AG10803 (cell line): ENCODE results near the gene CHAC1.

Experiments
- DNase-seq: peaks from one replicate; pipeline ENCODE4 v3.0.0; 2010; ENCODE audit warnings: low read depth
- H3K4me3 ChIP-seq: 2 replicates; pipeline ENCODE4 v1.5.1; 2011; ENCODE audit warnings: mild to moderate bottlenecking, low read length, control low read depth
- TF ChIP-seq, protein P1 (sequence below): conservative IDR thresholded peaks from 2 replicates; pipeline ENCODE4 v1.5.1; 2011; ENCODE audit warnings: mild to moderate bottlenecking, low read length, control low read depth, inconsistent platforms

Gene CHAC1

DNA sequence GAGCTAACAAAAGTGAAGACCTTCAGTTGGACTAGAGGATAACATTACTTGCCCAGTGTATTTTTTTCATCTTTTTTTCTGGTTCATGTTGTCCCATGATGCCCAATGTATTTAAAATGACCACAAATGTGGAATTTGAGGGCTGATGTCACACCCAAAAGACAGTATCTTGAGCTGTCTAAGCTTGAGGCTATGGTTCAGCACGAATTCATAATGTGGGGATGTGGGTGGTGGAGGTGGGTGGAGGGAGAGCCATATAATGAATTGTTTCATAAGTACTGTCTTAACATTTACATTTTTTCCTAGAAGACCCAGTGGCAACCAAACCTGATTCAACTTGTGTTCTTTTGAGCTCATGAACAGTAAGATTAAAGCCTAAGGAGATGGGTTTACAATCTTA, 37.5 kb downstream of the CHAC1 start:
- no peak for DNase-seq
- TF ChIP-seq, protein P1, sequence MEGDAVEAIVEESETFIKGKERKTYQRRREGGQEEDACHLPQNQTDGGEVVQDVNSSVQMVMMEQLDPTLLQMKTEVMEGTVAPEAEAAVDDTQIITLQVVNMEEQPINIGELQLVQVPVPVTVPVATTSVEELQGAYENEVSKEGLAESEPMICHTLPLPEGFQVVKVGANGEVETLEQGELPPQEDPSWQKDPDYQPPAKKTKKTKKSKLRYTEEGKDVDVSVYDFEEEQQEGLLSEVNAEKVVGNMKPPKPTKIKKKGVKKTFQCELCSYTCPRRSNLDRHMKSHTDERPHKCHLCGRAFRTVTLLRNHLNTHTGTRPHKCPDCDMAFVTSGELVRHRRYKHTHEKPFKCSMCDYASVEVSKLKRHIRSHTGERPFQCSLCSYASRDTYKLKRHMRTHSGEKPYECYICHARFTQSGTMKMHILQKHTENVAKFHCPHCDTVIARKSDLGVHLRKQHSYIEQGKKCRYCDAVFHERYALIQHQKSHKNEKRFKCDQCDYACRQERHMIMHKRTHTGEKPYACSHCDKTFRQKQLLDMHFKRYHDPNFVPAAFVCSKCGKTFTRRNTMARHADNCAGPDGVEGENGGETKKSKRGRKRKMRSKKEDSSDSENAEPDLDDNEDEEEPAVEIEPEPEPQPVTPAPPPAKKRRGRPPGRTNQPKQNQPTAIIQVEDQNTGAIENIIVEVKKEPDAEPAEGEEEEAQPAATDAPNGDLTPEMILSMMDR, result no peak
- H3K4me3 ChIP-seq, result no peak overlapping the region

DNA sequence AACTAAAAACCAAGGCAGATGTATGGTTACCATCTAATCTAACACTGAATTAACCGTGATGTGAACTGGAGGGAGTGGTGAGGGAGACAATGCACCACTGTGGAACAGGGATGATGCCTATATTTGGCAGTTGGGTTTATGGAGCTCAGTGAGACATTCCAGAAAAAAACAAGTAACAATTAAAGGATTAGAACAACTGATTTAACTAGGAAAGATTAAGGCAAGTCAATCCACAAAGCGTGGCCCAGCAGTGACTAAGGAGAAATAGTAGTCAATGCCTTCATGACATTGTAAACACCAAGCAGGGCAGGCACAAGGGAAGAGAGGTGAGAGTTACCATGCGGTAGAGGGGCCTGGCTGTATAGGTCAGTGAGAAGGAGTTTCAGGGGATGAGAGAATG, 38.1 kb downstream of the CHAC1 start:
- no peak for DNase-seq
- TF ChIP-seq, protein P1, result no peak
- H3K4me3 ChIP-seq, result no peak overlapping the region

DNA sequence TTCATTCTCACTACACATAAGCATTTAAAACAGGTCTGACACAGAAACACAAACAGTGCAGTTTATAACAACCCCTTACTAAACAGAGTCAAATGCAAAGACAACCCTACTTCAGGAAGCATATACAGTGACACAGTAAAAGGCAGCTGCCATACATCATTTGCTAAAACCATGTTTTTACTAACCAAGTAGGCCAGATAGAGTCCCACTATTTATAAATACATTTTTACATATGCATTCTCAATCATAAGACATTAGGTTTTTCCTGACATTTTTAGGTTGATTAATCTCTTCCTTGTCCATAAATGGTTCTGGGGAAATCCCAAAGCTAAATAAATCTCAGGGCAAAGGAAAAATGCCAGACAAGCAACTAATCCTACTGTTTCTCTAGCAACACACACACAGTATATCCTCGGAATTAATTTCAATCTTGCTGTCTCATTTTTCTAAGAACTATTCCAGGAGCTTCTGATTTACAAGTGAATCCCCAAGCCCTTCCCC, 39.0 kb downstream of the CHAC1 start:
- H3K4me3 ChIP-seq, result no peak overlapping the region
- TF ChIP-seq, protein P1, result no peak
- peak; percentile 30 for DNase-seq

DNA sequence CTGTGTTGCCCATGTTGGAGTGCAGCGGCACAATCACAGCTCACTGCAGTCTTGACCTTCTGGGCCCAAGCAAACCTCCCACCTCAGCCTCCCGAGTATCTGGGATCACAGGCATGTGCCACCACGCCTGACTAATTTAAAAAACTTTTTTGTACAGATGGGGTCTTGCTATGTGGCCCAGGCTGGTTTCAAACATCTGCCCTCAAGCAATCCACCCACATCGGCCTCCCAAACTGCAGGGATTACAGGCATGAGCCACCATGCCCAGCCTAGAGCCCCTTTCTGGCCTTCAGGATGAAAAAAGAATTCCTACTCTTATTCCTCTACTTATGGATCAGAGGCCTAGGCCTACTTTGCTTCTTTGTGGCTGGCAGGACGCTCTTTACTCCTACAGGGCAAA, 39.6 kb downstream of the CHAC1 start:
- TF ChIP-seq, protein P1, result no peak
- no peak overlapping the region for H3K4me3 ChIP-seq
- no peak for DNase-seq

DNA sequence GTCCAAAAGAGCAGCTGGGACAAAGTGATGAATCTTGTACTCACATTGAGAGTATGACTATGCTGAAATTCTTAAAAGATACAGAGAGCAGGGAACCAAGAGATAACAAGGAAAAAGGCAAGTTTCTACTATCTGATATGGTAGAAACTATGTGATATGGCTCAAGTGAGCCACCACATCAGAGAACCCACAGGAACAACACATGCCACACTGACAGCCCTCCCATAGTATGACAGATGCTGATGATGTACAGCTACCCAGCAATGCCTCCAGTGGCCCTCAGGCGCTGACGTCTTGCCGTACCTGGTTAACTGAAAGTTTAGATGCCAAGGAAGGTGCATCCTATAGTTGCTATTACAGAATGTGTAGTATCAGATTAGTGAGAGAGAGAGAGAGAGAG, 42.4 kb downstream of the CHAC1 start:
- TF ChIP-seq, protein P1, result no peak
- no peak for DNase-seq
- no peak overlapping the region for H3K4me3 ChIP-seq

DNA sequence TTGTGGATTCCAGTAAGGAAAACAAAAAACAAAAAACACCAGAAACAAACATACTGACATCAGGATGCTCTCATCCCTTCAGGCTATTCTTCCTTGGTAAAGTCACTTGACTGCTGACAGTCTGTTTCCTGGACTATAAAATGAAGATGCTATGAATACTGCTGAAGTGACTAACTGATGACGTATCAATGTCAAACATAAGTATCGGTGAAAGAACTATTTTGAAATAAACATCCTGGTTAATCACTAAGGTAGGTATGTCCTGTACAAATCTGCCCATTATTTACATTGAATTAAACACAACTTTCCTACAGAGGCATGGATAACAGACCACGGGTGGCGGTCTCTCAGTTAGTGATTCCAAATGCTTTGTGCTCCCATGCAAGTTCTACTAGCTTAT, 45.9 kb downstream of the CHAC1 start:
- TF ChIP-seq, protein P1, result no peak
- DNase-seq, result peak; percentile 70
- H3K4me3 ChIP-seq, result no peak overlapping the region

DNA sequence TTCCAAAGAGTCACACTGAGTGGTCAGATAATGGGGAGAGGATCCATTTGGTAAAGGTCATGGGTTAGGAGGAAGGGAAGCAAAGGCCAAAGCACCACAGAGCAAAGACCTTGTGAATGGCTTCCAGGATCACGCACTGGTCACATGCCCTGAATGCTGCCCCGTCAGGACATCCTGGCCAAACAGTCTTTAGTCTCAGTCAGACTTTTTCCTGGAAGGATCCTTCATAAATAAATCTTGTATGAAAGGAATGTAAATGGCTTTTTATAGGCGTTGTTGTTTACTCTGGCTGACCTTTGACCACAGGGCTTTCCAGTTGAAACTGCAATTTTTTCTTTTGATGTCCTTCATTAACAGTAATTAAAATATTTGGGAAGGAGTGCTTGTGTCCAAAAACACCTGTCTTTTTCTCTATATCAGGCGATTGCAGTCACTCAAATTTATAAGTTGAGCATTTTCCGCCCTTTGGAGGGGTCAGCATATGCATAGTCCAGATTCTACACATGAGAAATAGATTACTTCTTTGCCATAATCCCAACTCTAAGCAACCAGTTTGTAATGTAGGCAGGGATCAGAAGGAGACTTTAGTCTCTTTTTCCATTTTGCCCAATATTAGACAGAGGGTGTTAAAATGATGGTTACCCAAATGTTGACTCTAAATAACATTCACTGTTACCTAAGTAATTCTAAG, 48.4 kb downstream of the CHAC1 start:
- TF ChIP-seq, protein P1, result no peak
- DNase-seq, result no peak
- no peak overlapping the region for H3K4me3 ChIP-seq
